NCI-H2029 treated with DMSO at 0.1 percent for 48 hours (cell line): ENCODE measurements around the gene BUD23.
A peak's percentile ranks its signal among the peaks of the same experiment; 100 is the strongest.
"Not testable (repeated sequence)": the region's sequence is repeated elsewhere in the genome, so short reads cannot be mapped to it uniquely, and the experiment has no call there.

Experiments used
- DNase-seq: peaks from one replicate; lab custom pipeline; 2025; lab: John Stamatoyannopoulos, UW

BUD23 gene

GRCh38 chr7:73683056-73683787 lies at the start of gene BUD23, which contains the start of gene DNAJC30:
Gene BUD23, plus strand, starts transcription at chr7:73683597. Its CDS starts 29 bp downstream, at chr7:73683626.
Gene DNAJC30, minus strand, starts transcription at chr7:73683453. Its CDS starts 30 bp downstream, at chr7:73683423.
- DNase-seq, result peak; percentile 67

- DNase-seq, result no peak
Measured at GRCh38 chr7:73633844-73634243, 49.6 kb upstream of the BUD23 start.

GRCh38 chr7:73635428-73636200 lies 47.8 kb upstream of the BUD23 start:
- no peak for DNase-seq

GRCh38 chr7:73638911-73639310 lies 44.5 kb upstream of the BUD23 start:
- no peak for DNase-seq

GRCh38 chr7:73642834-73643233 lies 40.6 kb upstream of the BUD23 start:
- DNase-seq, result no peak

- DNase-seq, result no peak
Measured at GRCh38 chr7:73644688-73645286, 38.6 kb upstream of the BUD23 start.

GRCh38 chr7:73645643-73646174 lies 37.7 kb upstream of the BUD23 start:
- no peak for DNase-seq

GRCh38 chr7:73646785-73647724 lies 36.3 kb upstream of the BUD23 start:
- DNase-seq, result no peak

GRCh38 chr7:73647725-73648592 lies 35.4 kb upstream of the BUD23 start:
- DNase-seq, result no peak

GRCh38 chr7:73648593-73649332 lies 34.6 kb upstream of the BUD23 start:
- no peak for DNase-seq

- DNase-seq, result no peak
Measured at GRCh38 chr7:73649576-73649975, 33.8 kb upstream of the BUD23 start.

GRCh38 chr7:73650524-73650923 lies 32.9 kb upstream of the BUD23 start:
- no peak for DNase-seq

GRCh38 chr7:73652541-73652949 lies 30.9 kb upstream of the BUD23 start:
- DNase-seq, result no peak

GRCh38 chr7:73655309-73655708 lies 28.1 kb upstream of the BUD23 start:
- DNase-seq, result not testable (repeated sequence)

- DNase-seq, result no peak
Measured at GRCh38 chr7:73659983-73660382, 23.4 kb upstream of the BUD23 start.

- DNase-seq, result not testable (repeated sequence)
Measured at GRCh38 chr7:73660594-73660993, 22.8 kb upstream of the BUD23 start.

- DNase-seq, result no peak
Measured at GRCh38 chr7:73663033-73663432, 20.4 kb upstream of the BUD23 start.

- no peak for DNase-seq
Measured at GRCh38 chr7:73667344-73668102, 15.9 kb upstream of the BUD23 start, which contains the start of gene VPS37D. Gene VPS37D, plus strand, starts transcription at chr7:73667831. Its CDS starts 128 bp downstream, at chr7:73667959.
